Measurements from ENCODE around the gene TMEM270. TPM values are rescaled to one million over a fixed set of nuclear protein-coding genes. Genes with fewer than 3 reads are reported as not detected.

The TMEM270 gene
- total and polyA plus RNA-seq, 2 of the 8 experiments (the other 6 are each of a cell fraction or from before 2014, with no cell fraction given), result 0.26 TPM; not detected in 1

- no peak for TF ChIP-seq NRF1 (IDR thresholded peaks at IDR 0.05; ENCODE audit: low read depth, low read length)
- no peak for TF ChIP-seq SP4 (IDR thresholded peaks at IDR 0.05; ENCODE audit: low read length)
- no peak for TF ChIP-seq USF2 (IDR thresholded peaks at IDR 0.05; ENCODE audit: low read length)
- 0 out of 2 replicates have a peak, but pooled peaks have one; percentile 65 for TF ChIP-seq TCF12 (IDR thresholded peaks at IDR 0.05; ENCODE audit: low read depth, low read length)
- TF ChIP-seq TBP (IDR thresholded peaks at IDR 0.05; ENCODE audit: low read depth, low read length), result no peak
- TF ChIP-seq CTBP2 (IDR thresholded peaks at IDR 0.05; ENCODE audit: borderline replicate concordance, insufficient read depth, insufficient read length, low read length), result no peak
- TF ChIP-seq TAF1 (IDR thresholded peaks at IDR 0.05; ENCODE audit: low read depth, low read length), result no peak
- TF ChIP-seq MAX (IDR thresholded peaks at IDR 0.05), result peak; percentile 38; the same call in 1 of the 2 replicates
- TF ChIP-seq SIN3A (conservative IDR thresholded peaks at IDR 0.05 in 1 of 2, IDR thresholded peaks at IDR 0.05 in 1 of 2; ENCODE audit: low read depth in 1 of 2, low read length in 2 of 2), result 0 out of 4 replicates have a peak, but pooled peaks of 1 of the 2 experiments have one; percentile 48
- TF ChIP-seq CREB1 (IDR thresholded peaks at IDR 0.05), result no peak
- no peak for TF ChIP-seq SUZ12 (IDR thresholded peaks at IDR 0.05; ENCODE audit: low read length)
- no peak for TF ChIP-seq POU5F1 (IDR thresholded peaks at IDR 0.05; ENCODE audit: low read depth, low read length)
- no peak for TF ChIP-seq RBBP5 (IDR thresholded peaks at IDR 0.05; ENCODE audit: borderline replicate concordance, low read depth, low read length)
- no peak for TF ChIP-seq SP2 (IDR thresholded peaks at IDR 0.05; ENCODE audit: low read length)
- TF ChIP-seq EGR1 (IDR thresholded peaks at IDR 0.05; ENCODE audit: borderline replicate concordance, low read depth, low read length), result no peak
- TF ChIP-seq GTF2F1 (IDR thresholded peaks at IDR 0.05; ENCODE audit: borderline replicate concordance, low read depth, low read length), result no peak
These were observed 49.2 kb upstream of the TMEM270 start (continued) for GRCh38 chr7:73811760-73812168.
